Endothelial cell of umbilical vein (primary cell): Measurements from ENCODE around the gene EARS2.

Experiments
- CTCF ChIP-seq, 2 donors: IDR thresholded peaks; 1 replicate in 1 of 2; 2 replicates in 1 of 2; pipeline ENCODE4 v1.5.1; 2011; ENCODE audit warnings: low read length in 2 of 2, mild to moderate bottlenecking in 2 of 2, moderate library complexity in 2 of 2, control low read depth in 1 of 2, inconsistent platforms in 1 of 2, low read depth in 1 of 2; ENCODE audit not compliant: insufficient read depth in 1 of 2; ENCODE audit errors: extremely low read depth in 1 of 2
- GATA2 ChIP-seq: IDR thresholded peaks from 2 replicates; pipeline ENCODE4 v1.7.0; 2011; ENCODE audit warnings: low read depth, mild to moderate bottlenecking, moderate library complexity, mixed read lengths, low read length; ENCODE audit not compliant: insufficient read length, insufficient read depth

GRCh38 chr16:23566724-23567123, 9.6 kb upstream of the EARS2 start:
- TF ChIP-seq CTCF (IDR thresholded peaks at IDR 0.05; ENCODE audit: extremely low read depth in 1 of 2, insufficient read depth in 1 of 2, low read depth in 1 of 2, low read length in 2 of 2) (no peak), GATA2 (no peak)
